Right lung (tissue), 5 donors: ENCODE results near the gene CDK2. TPM values are rescaled to one million over a fixed set of nuclear protein-coding genes. Genes with fewer than 3 reads are reported as not detected.

Source experiments
- DNase-seq, 2 donors: peaks; one replicate each; pipeline ENCODE4 v3.0.0-alpha.2; 2013
- polyA plus RNA-seq, 5 donors: library from polyadenylated mRNA; unstranded; fragments of 120-200 nt; gene quantifications; one replicate each; pipeline versions ENCODE4 v1.2.1 to v1.2.3, GENCODE V29; 2013; ENCODE audit warnings: inconsistent platforms in 1 of 5, low replicate concordance in 1 of 5; ENCODE audit not compliant: insufficient read length in 5 of 5, insufficient read depth in 1 of 5

CDK2 gene
- polyA plus RNA-seq, 5 donors, result 73.1 to 86.5 (median 78.1) TPM

GRCh38 chr12:56007564-56008559 is 41.2 kb downstream of the CDK2 start:
- DNase-seq, result peak; percentile 58 to 59

GRCh38 chr12:56010111-56010570 is 43.5 kb downstream of the CDK2 start:
- no peak for DNase-seq

- no peak for DNase-seq
These were observed 45.0 kb downstream of the CDK2 start for GRCh38 chr12:56011509-56012090.

- DNase-seq, result no peak
These were observed 46.9 kb downstream of the CDK2 start for GRCh38 chr12:56013482-56013881.

GRCh38 chr12:56014205-56014604 is 47.6 kb downstream of the CDK2 start:
- peak in 1 of 2 donors; percentile 40 for DNase-seq

- no peak for DNase-seq
These were observed 50.6 kb downstream of the CDK2 start for GRCh38 chr12:56017181-56017580.

GRCh38 chr12:56018356-56018755 is 51.7 kb downstream of the CDK2 start:
- no peak for DNase-seq

GRCh38 chr12:56020423-56021184 is 54.0 kb downstream of the CDK2 start, which contains the start of gene IKZF4:
TSS of gene IKZF4 (plus strand) at chr12:56021043. CDS start at chr12:56021494, 451 bp downstream.
- DNase-seq, result peak; percentile 83 to 84

GRCh38 chr12:56021889-56022497 is 55.4 kb downstream of the CDK2 start:
- no peak for DNase-seq

Other genes with a start within 250 kb of the CDK2 start
- 10 to 100 TPM in 3 of 5 donors, 1 to 10 TPM in 2; 8.7 to 15.0 (median 10.6) TPM for gene RDH5, start 246.4 kb upstream of the CDK2 start, polyA plus RNA-seq
- 100 to 1,000 TPM; 547 to 835 (median 722) TPM for gene CD63, start 237.8 kb upstream of the CDK2 start, polyA plus RNA-seq
- 10 to 100 TPM; 14.0 to 19.8 (median 17.4) TPM for gene GDF11, start 223.7 kb upstream of the CDK2 start, polyA plus RNA-seq
- gene SARNP, start 149.1 kb upstream of the CDK2 start, polyA plus RNA-seq, result 100 to 1,000 TPM; 110 to 148 (median 115) TPM
- gene ORMDL2, start 148.8 kb upstream of the CDK2 start, polyA plus RNA-seq, result 10 to 100 TPM; 20.3 to 26.3 (median 24.4) TPM
- 10 to 100 TPM; 31.8 to 40.9 (median 36.1) TPM for gene DNAJC14, start 137.2 kb upstream of the CDK2 start, polyA plus RNA-seq
- gene MMP19, start 123.9 kb upstream of the CDK2 start, polyA plus RNA-seq, result 10 to 100 TPM in 4 of 5 donors, 1 to 10 TPM in 1; 9.3 to 12.1 (median 10.7) TPM
- 10 to 100 TPM; 30.1 to 39.5 (median 32.3) TPM for gene PYM1, start 38.9 kb upstream of the CDK2 start, polyA plus RNA-seq
- 10 to 100 TPM; 27.7 to 44.8 (median 39.6) TPM for gene DGKA, start 35.7 kb upstream of the CDK2 start, polyA plus RNA-seq
- gene PMEL, start 788 bp upstream of the CDK2 start, polyA plus RNA-seq, result 1 to 10 TPM; 2.0 to 2.7 (median 2.4) TPM
- 100 to 1,000 TPM; 131 to 157 (median 146) TPM for gene RAB5B, start 7.2 kb downstream of the CDK2 start, polyA plus RNA-seq
- 10 to 100 TPM; 36.7 to 43.4 (median 42.8) TPM for gene SUOX, start 30.4 kb downstream of the CDK2 start, polyA plus RNA-seq
- 10 to 100 TPM; 19.7 to 26.1 (median 23.1) TPM for gene IKZF4, start 54.2 kb downstream of the CDK2 start, polyA plus RNA-seq
- gene RPS26, start 75.1 kb downstream of the CDK2 start, polyA plus RNA-seq, result 100 to 1,000 TPM; 102 to 691 (median 130) TPM
- 10 to 100 TPM; 71.3 to 97.1 (median 80.0) TPM for gene ERBB3, start 113.3 kb downstream of the CDK2 start, polyA plus RNA-seq
- 100 to 1,000 TPM; 118 to 168 (median 134) TPM for gene PA2G4, start 137.7 kb downstream of the CDK2 start, polyA plus RNA-seq
- 1,000 to 10,000 TPM; 6,129 to 8,482 (median 6,371) TPM for gene RPL41, start 149.8 kb downstream of the CDK2 start, polyA plus RNA-seq
- gene ZC3H10, start 151.4 kb downstream of the CDK2 start, polyA plus RNA-seq, result 1 to 10 TPM; 5.1 to 6.8 (median 6.2) TPM
- 10 to 100 TPM; 74.3 to 90.6 (median 81.1) TPM for gene ESYT1, start 161.4 kb downstream of the CDK2 start, polyA plus RNA-seq
- 100 to 1,000 TPM; 162 to 215 (median 172) TPM for gene MYL6B, start 185.8 kb downstream of the CDK2 start, polyA plus RNA-seq
- gene MYL6, start 191.5 kb downstream of the CDK2 start, polyA plus RNA-seq, result 1,000 to 10,000 TPM; 1,819 to 2,542 (median 2,207) TPM
- 100 to 1,000 TPM in 4 of 5 donors, 10 to 100 TPM in 1; 90.6 to 124 (median 119) TPM for gene SMARCC2, start 222.7 kb downstream of the CDK2 start, polyA plus RNA-seq